Pulmonary artery endothelial cell (primary cell): Measurements from ENCODE around the gene SLC38A9. TPM values are rescaled to one million over a fixed set of nuclear protein-coding genes. Genes with fewer than 3 reads are reported as not detected.

Source experiments
- DNase-seq: peaks from one replicate; pipeline ENCODE4 v3.0.0-alpha.2; 2011; ENCODE audit warnings: low read depth, low spot score
- total RNA-seq: library from RNA; depleted of rRNA; stranded (reverse); fragments of >200 nt; gene quantifications from 2 replicates; pipeline ENCODE4 v1.2.3, GENCODE V29; 2014

The SLC38A9 gene
- total RNA-seq, 1 donor from 2014 or later: 32.8 TPM

DNA sequence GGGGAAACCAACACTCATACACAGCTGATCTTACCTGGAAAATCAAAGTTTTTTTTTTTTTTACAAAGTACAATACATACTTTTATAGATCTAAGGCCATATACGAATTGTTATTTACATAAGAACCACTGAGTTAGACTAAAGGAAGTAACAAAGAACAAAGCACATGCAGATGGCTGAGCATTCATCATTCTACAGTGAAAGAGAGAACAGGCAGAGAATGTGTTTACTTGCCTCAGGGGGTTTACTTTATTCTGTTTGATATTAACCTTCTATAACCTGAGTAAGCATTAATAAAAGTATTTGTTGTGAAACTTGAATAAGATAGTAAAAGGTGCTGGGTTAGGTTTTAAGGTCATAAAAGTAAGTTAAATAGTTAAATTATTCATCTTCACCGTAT lies 54.7 kb downstream of the SLC38A9 start:
- DNase-seq: no peak

DNA sequence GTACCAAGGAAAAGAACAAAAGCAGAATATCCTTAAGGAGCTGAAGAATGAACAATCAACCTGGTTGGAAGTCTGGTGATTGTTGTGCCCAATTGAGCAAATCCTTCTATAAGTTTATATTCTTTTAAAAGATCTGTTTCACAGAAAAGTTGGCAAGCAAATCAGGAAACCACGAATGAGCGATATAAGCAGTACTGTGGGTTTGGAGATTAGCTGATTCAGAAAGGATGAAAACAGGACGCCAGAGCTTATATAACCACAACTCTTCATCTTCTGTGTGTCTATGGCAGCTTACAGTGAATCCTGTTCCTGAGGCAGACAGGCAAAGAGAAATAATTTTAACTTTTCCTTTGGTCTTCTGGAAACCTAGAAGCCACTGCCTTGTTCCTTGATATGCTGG lies 61.7 kb downstream of the SLC38A9 start:
- peak; percentile 5 for DNase-seq

DNA sequence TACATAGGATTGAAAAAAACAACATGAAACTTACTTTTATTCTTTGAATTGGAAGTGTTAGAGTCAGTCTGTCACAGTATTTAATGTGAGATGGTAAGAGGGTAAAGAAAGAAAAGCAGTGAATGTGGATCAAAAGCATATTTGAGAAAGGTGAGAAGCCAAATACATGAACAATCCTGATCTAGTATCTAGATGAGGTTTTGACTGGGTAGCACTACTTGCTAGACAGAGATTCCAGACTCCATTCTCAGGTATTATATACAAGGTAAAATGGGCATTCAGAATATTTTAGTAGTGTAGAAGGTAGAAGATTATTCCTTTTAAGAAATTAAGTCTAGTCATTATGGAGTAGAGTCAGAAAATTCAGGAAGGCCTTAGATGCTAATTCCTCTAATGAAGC lies 62.2 kb downstream of the SLC38A9 start:
- no peak for DNase-seq

DNA sequence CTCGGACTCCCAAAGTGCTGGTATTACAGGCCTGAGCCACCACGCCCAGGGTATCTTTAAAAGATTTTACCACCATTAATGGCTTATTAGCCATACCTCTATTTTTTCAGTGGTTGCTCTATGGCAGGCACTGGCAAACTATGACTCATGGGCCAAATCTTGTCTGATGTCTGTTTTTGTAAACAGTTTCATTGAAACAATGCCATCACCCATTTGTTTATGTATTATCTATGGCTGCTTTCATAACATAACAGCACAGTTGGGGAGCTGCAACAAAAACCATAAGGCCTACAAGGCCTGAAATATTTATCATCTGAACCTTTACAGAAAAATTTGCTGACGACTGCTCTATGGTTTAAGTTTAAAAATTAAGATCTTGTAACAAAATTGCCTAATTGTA lies 66.8 kb downstream of the SLC38A9 start:
- DNase-seq: no peak

DNA sequence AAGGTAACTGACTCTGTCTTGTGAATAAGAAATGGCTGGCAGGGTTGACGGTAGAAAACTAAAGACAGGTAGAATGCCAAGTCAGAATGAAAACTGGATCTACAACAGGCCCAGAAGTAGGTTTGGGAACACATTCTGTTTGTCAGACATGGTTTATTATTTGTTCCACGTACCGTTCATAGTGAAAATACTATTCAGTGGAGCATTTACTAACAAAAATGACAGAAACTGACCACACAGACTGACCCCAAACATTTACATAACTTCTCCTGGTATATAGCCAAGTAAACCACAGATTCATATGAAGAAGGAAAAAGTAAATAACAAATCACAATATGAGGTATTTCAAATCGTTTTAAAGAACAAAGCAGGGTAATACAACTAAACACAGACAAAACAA lies 73.7 kb downstream of the SLC38A9 start:
- DNase-seq: no peak

DNA sequence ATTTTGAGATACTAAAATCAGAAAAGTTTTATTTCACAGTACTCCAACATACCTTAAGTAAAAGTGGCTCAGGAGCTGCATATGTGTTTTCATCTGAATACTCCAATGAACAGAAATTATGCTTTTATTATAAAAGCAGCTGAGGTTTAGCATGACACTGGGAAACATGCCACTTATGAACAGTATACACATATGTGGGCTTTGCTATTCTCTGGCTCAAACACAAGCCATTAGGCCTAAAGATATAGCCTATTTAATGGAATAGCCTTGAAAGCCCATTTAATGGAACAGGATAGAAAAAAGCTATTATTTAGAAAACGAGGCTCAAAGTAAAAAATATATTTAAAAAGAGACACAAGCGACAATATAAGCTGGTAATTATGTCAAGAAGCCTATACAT lies 74.1 kb downstream of the SLC38A9 start:
- no peak for DNase-seq

DNA sequence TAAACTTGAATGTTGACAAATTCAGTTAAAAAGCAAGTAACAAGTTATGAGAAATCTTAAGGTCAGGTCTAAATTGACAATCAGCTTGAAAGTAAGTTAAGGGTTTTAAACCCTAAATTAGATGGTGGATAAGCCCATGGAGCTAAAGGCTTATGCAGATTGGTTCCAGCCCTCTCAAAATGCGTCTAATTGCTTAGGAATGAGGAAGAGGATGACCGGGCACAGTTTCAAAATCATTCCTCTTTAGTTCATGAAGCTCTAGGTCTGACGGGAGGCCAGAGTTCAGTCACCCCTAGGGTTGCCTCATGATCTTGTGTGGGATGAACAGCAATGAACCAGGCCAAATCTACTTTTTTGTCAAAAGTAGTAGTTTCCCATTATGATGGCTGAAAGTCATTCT lies 75.4 kb downstream of the SLC38A9 start:
- DNase-seq: no peak

DNA sequence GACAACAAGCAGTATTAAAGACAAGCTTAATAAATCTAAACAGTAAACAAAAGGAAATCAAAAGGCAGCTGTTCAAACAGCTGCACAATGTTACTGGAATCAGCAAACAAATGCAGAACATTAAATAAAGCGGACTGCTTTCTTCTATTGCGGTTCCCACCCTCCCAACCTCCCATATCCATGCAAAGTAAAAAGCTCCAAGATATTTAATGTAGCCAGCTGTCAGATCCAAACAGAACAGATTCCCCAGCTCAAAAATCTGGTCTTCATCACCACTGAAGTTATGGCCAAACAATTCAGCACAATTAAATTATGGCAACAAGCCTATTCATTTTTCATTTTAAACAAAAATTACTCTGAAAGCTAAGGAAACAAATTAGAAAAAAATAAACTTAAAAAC lies 75.9 kb downstream of the SLC38A9 start:
- no peak for DNase-seq

DNA sequence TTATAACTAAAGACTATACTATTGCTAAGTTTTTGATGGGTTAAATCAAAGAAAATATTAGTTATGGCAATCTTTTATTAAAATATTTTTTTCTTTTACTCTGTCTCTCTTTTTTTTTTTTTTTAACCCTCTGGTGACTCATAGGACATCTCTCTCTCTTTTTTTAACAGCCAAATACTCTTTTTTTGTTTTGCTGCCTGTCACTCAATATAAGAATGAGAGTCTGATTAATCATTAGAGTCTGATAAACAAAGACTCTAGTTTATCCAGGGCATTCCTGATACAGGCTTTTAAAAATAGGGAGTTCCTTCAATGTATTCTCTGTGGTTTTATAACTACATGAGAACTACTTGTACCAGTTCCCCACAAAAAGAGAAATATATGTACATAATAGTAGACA lies 77.3 kb downstream of the SLC38A9 start:
- no peak for DNase-seq

DNA sequence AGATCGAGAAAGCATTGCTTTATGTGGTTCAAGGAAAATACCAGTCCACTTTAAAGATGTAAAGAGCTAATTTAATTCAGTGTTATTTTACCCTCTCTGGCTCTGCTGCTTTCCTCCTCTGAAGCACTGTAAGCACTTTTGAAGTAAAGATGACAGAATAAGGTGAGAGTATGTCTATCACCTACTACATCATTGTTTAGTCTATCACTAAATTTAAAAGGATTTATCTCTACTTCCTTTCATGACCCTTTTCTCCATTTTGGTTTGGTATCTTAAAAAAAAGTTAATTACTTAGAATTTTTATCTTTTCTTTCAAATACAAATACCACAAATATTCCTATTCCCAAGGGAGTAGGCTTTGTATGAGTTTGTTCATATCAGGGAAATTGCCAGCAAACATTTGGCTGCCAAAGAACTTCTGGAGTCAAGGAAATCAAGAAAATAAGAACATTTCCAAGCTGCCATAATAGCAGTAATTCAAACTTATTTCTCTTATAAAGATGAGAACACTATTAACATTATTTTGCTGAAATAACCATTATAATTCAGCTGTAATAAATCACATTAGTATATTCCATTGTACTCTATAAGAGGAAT lies 77.8 kb downstream of the SLC38A9 start:
- DNase-seq: no peak

DNA sequence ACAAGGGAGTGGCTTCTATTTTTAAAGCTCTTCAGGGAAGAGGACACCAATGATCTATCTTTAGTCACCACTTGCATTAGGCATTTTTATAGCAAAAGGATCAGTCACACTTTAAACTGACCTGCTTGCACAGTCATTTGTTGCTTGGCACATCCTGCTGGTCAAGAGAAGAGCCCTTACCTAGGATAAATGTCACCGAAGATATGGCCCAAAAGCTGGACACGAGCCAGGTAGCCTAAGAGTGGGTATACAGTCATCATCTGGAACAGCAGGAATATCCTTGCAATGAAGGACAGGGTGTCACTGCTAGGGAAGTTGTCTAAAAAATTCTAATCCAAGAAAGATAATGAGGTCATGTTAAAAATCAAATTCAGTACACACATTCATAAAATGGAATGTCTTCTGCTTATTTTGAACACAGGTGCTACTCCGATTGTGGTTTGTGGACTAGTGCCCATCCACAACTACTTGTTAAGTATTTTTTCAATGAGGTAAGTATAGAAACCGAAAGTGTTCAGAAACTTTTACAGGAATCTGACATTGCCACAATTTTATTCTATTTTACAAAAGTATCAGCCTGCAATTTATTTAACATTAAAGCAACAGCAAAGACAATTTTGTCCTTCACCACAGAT lies 78.4 kb downstream of the SLC38A9 start:
- no peak for DNase-seq

DNA sequence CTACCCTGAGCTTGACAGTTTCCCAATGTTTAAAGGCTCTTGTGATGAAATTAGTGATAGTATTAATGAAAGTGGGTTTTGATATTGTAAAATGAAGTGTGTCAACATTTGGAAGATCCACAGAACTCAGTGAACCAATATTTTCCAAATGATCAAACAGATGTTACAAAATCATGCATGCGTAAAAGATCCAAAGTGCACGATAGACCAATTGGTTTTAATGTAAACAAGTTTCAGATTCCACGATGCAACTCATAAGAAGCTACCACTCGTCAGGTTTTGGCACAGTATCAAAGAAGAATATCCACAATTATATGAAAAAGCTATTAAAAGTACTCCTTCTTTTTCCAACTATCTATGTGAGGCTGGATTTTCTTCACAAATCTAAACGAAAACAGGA lies 82.3 kb downstream of the SLC38A9 start:
- no peak for DNase-seq

DNA sequence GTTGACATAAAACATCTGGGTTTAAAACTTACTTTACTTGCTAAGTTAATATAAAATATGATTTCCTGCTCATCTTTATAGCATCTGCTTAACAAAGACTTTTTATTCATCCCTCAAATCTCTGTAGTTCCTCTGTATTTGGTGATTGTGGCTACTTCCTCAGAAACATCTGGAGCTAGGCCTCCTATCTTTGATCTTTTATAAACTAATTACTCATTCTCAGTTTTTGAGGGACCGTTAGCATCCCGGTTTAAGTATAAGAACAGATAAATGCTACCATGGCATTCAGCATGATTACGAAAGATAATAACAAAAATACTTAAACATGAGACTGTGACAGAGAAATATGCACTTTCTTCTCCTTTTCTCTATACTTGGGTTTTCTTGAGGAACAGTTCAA lies 85.3 kb downstream of the SLC38A9 start:
- DNase-seq: no peak

DNA sequence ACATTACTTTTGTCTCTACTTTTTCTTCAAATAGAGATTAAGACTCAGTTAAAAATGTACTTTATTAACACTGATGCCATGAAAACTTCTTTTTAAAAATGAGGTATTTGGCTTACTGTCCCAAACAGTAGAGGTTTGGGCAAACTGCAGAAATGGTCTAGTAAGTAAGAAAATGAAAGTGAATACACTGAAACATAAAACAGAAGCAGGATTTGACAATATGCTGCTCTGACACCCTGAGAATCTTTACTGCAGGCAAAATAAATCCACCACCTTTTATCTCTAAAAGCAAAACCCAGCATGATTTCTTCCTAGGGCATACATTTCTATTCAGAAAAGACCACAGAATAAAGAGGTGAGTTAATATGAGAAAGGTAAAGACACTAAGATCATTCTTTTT lies 86.2 kb downstream of the SLC38A9 start:
- DNase-seq: no peak

DNA sequence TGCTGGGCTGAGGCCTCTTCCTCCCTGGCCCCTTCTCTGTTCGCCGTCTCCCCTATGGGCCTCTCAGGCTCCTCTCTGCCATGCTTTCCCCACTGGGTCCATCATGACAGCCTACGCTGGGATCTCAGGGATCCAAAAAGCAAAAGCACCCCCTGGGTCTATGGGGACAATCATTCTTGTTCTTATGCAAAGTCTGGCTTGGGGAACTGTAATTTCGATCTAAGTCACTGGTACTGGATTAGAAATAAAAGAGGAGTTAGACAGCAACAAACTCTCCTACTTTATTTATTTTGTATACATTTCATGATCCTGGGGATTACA lies 86.6 kb downstream of the SLC38A9 start:
- DNase-seq: no peak

DNA sequence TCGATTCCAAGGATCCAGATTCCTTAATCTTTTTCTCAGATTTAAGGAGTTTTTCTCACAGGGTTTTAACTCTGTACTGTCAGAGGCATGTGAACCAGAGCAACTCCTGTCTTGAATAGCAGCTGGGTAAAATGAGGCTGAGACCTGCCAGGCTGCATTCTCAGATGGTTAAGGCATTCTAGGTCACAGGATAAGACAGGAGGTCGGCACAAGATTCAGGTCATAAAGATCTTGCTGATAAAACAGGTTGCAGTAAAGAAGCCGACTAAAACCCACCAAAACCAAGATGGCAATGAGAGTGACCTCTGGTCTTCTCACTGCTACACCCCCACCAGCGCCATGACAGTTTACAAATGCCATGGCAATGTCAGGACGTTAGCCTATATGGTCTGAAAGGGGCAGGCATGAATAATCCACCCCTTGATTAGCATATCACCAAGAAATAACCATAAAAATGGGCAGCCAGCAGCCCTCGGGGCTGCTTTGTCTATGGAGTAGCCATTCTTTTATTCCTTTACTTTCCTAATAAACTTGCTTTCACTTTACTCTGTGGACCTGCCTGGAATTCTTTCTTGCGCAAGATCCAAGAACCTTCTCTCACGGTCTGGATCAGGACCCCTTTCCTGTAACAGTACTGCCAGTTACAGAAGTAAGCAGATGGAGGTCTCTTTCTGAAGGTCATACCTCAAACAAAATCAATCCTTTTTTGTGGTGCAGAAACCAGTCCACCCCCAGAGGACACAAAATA lies 87.1 kb downstream of the SLC38A9 start:
- no peak for DNase-seq

DNA sequence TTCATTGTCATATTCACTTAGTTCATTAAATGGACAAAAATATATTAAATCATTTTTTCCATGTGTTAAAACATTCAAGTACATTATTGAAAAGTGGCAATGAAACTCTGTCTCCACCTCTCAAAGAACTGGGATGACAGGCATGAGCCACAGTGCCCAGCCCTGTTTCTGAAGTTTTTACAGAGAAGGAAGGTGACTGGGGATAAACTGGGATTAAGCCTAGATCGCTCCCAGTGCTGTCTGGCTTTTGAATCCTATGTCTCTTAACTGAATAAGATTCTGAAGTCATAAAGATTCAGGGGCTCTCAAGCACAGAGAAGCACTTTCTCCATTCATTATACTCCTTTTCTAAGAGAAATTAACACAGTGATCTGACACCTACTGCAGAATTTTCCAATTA lies 88.3 kb downstream of the SLC38A9 start:
- DNase-seq: no peak

DNA sequence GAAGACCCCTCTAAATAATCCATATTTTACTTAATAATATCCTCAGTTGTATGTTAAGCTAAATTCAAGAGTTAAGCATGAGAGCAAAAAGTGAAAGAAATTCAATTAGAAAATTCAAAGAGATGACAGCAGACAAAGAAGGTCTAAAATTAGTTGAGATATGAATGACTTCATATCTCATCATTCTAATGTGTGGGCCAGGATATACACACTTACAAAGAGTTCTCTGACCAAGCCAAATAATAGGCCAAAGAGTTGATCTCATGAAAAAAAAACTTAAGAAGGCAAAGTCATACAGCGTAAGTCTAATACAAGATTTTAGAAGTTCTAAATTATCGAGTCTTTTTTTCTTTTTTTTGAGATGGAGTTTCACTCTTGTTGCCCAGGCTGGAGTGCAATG lies 89.7 kb downstream of the SLC38A9 start:
- DNase-seq: no peak

DNA sequence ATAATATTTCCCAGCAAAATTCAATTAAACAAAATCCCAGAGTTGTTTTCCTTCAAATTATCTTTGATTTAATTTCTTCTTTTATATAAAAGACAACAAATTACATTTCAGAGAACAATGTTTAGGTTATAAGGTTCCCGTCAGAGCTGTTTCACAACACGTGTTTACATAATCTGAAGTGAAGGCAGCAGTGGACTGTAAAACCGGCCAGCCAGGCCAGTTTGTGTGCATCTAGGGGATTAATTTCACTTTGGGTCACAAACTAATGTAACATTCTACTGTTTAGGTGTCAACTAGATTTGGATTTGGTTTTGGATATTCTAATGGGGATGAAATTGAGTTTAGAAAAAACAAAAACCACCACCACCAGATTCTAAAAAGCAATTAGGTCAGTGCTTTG lies 90.9 kb downstream of the SLC38A9 start:
- no peak for DNase-seq

DNA sequence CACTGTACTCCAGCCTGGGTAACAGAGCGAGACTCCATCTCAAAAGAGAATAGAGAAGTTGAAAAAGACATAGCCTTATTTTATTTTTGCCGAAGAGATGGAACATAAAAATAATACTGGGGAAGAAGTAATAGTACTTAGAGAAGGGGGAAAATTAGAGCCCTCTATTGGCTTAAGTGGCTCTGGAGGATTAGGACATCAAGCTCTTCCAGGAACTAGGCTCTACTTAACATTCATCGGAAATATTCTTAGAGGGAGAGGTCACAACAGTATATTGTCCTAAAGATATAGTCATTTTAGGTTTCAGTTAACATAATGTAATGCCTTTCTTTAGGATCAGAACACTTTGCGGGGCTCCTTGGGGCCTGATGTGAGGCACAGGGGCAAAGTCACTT lies 91.4 kb downstream of the SLC38A9 start:
- DNase-seq: no peak

DNA sequence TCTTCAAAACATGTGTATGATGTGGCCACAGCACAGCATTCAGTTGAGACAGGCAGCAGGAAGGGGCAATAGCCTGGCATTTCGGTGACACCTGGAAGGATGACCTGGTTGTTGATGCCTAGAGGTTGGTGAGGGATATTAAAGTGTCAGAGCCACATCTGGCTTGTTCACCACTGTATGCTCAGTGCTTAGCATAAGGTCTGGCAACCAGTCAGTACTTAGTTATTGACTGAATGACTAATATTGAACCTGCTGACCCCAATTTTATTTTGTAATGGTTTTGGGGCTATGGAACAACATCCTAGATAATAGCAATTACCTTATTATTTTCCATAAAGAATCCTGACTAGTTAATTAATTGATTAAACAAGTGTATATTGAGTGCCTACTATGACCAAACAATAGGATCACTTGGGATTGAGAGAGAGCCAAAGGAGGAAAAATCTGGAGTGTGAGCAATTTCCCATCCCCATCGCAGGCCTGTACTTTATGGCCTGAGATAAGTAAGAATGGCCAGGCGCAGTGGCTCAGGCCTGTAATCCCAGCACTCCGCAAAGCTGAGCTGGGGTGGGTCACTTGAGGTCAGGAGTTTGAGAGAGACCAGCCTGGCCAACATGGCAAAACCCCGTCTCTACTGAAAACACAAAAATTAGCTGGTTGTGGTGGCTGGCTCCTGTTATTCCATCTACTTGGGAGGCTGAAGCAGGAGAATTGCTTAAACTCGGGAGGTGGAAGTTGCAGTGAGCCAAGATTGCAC lies 91.9 kb downstream of the SLC38A9 start:
- DNase-seq: no peak

DNA sequence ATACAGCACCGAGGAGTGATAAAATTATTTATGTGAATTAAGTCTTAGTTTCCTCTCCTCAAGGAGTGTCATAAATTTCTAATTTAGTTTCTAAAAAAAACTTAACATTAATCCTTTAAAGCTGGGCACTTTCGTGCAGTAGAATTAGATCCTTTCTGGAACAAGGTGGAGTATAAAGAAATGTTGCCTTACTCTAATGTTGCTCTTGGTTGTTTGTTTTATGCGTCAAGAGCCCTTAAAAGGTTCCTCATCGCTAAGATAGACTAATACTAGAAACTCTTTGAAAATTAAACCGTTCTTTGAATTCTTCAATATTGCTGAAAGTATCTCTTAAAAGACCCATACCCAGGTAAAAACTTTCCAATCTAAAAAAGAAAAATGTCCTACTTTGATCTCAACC lies 93.8 kb downstream of the SLC38A9 start:
- DNase-seq: no peak
